H9 (cell line): ENCODE measurements around the gene TPP1. TPM values are rescaled to one million over a fixed set of nuclear protein-coding genes. Genes with fewer than 3 reads are reported as not detected.

Source experiments
- DNase-seq: peaks from one replicate; pipeline ENCODE4 v3.0.0-alpha.2; 2017
- H2AFZ ChIP-seq: one replicate; pipeline ENCODE4 v1.6.1; 2013; ENCODE audit warnings: mild to moderate bottlenecking, low read length, control low read depth, moderate library complexity
- H2AK5ac ChIP-seq: 2 replicates; pipeline ENCODE4 v1.6.1; 2013; ENCODE audit warnings: low read length, control low read depth, mixed read lengths; ENCODE audit not compliant: insufficient read length
- H2BK120ac ChIP-seq: one replicate; pipeline ENCODE4 v1.6.1; 2013; ENCODE audit warnings: low read depth, mild to moderate bottlenecking, low read length, control low read depth, inconsistent platforms; ENCODE audit not compliant: poor library complexity, severe bottlenecking
- H2BK12ac ChIP-seq: 2 replicates; pipeline ENCODE4 v1.6.1; 2013; ENCODE audit warnings: low read length, control low read depth, mixed read lengths, low read depth; ENCODE audit not compliant: insufficient read length
- H2BK15ac ChIP-seq: 2 replicates; pipeline ENCODE4 v1.6.1; 2013; ENCODE audit warnings: low read depth, low read length, control low read depth
- H2BK20ac ChIP-seq: one replicate; pipeline ENCODE4 v1.6.1; 2013; ENCODE audit warnings: low read depth, mild to moderate bottlenecking, low read length, control low read depth, inconsistent platforms; ENCODE audit not compliant: poor library complexity, severe bottlenecking
- H2BK5ac ChIP-seq: 2 replicates; pipeline ENCODE4 v1.6.1; 2013; ENCODE audit warnings: low read length, control low read depth, mixed read lengths; ENCODE audit not compliant: insufficient read length
- H3K14ac ChIP-seq: 2 replicates; pipeline ENCODE4 v1.6.1; 2013; ENCODE audit warnings: low read length, control low read depth; ENCODE audit not compliant: insufficient read depth
- H3K18ac ChIP-seq: 2 replicates; pipeline ENCODE4 v1.6.1; 2013; ENCODE audit warnings: low read depth, mild to moderate bottlenecking, mixed read lengths, low read length, control low read depth; ENCODE audit not compliant: insufficient read length
- H3K23ac ChIP-seq: 2 replicates; pipeline ENCODE4 v1.6.1; 2013; ENCODE audit warnings: low read length, control low read depth, mixed read lengths, low read depth; ENCODE audit not compliant: insufficient read length
- H3K23me2 ChIP-seq: 2 replicates; pipeline ENCODE4 v1.6.1; 2013; ENCODE audit warnings: low read depth, mild to moderate bottlenecking, mixed read lengths, low read length, control low read depth; ENCODE audit not compliant: insufficient read length, poor library complexity, severe bottlenecking
- H3K27ac ChIP-seq: 2 replicates; pipeline ENCODE4 v1.5.1; 2013; ENCODE audit warnings: low read length, control low read depth, mixed read lengths, low read depth; ENCODE audit not compliant: insufficient read length
- H3K27me3 ChIP-seq: 2 replicates; pipeline ENCODE4 v1.6.1; 2013; ENCODE audit warnings: low read length, control low read depth, inconsistent platforms; ENCODE audit not compliant: insufficient read depth
- H3K4ac ChIP-seq: 2 replicates; pipeline ENCODE4 v1.6.1; 2013; ENCODE audit warnings: low read depth, mild to moderate bottlenecking, control low read depth, inconsistent platforms, low read length, moderate library complexity
- H3K4me1 ChIP-seq: 2 replicates; pipeline ENCODE4 v1.6.1; 2013; ENCODE audit warnings: low read length, control low read depth, inconsistent platforms; ENCODE audit not compliant: insufficient read depth
- H3K4me2 ChIP-seq: 2 replicates; pipeline ENCODE4 v1.6.1; 2013; ENCODE audit warnings: low read length, control low read depth, mixed read lengths; ENCODE audit not compliant: insufficient read length, insufficient read depth
- H3K56ac ChIP-seq: 2 replicates; pipeline ENCODE4 v1.6.1; 2013; ENCODE audit warnings: low read depth, mild to moderate bottlenecking, mixed read lengths, low read length, control low read depth; ENCODE audit not compliant: insufficient read length
- H3K79me1 ChIP-seq: 2 replicates; pipeline ENCODE4 v1.6.1; 2013; ENCODE audit warnings: low read depth, mild to moderate bottlenecking, moderate library complexity, low read length, control low read depth, inconsistent platforms; ENCODE audit not compliant: insufficient read depth, poor library complexity, severe bottlenecking
- H3K79me2 ChIP-seq: 2 replicates; pipeline ENCODE4 v1.6.1; 2013; ENCODE audit warnings: low read length, control low read depth, inconsistent platforms; ENCODE audit not compliant: insufficient read depth
- H3K9ac ChIP-seq: 2 replicates; pipeline ENCODE4 v1.6.1; 2013; ENCODE audit warnings: low read length, control low read depth, mixed read lengths; ENCODE audit not compliant: insufficient read length; ENCODE audit errors: extremely low read depth
- H3K9me3 ChIP-seq: one replicate; pipeline ENCODE4 v1.6.1; 2013; ENCODE audit warnings: low read depth, low read length, inconsistent platforms; ENCODE audit not compliant: control insufficient read depth
- H3T11ph ChIP-seq: one replicate; pipeline ENCODE4 v1.6.1; 2013; ENCODE audit warnings: mild to moderate bottlenecking, low read length, control low read depth, inconsistent platforms
- H4K20me1 ChIP-seq: one replicate; pipeline ENCODE4 v1.6.1; 2013; ENCODE audit not compliant: control insufficient read depth, insufficient read length, insufficient read depth
- H4K5ac ChIP-seq: 2 replicates; pipeline ENCODE4 v1.6.1; 2013; ENCODE audit warnings: low read depth, mild to moderate bottlenecking, mixed read lengths, low read length, control low read depth; ENCODE audit not compliant: insufficient read length
- H4K8ac ChIP-seq: replicated peaks from 2 replicates; pipeline ENCODE4 v1.6.1; 2013; ENCODE audit warnings: low read length, control low read depth, mixed read lengths, low read depth; ENCODE audit not compliant: insufficient read length
- H4K91ac ChIP-seq: 2 replicates; pipeline ENCODE4 v1.6.1; 2013; ENCODE audit warnings: low read depth, mild to moderate bottlenecking, moderate library complexity, mixed read lengths, low read length, control low read depth; ENCODE audit not compliant: insufficient read length
- H3K27ac Mint-ChIP-seq, 3 experiments: 2 replicates in 2 of 3; 3 replicates in 1 of 3; pipeline ENCODE4 v1.8.0; 2020 to 2021; ENCODE audit warnings: mixed read lengths in 3 of 3, mild to moderate bottlenecking in 1 of 3, moderate library complexity in 1 of 3
- H3K27me3 Mint-ChIP-seq: 2 replicates; pipeline ENCODE4 v1.8.0; 2021; ENCODE audit warnings: low read depth, mild to moderate bottlenecking, moderate library complexity, mixed read lengths
- H3K36me3 Mint-ChIP-seq, 3 experiments: 2 replicates in 2 of 3; 3 replicates in 1 of 3; pipeline ENCODE4 v1.8.0; 2020 to 2021; ENCODE audit warnings: low read depth in 3 of 3, mixed read lengths in 3 of 3; ENCODE audit not compliant: insufficient read depth in 1 of 3
- H3K4me1 Mint-ChIP-seq, 2 experiments: 2 replicates each; pipeline ENCODE4 v1.8.0; 2020; ENCODE audit warnings: mixed read lengths in 2 of 2
- H3K4me3 Mint-ChIP-seq, 2 experiments: 2 replicates in 1 of 2; 3 replicates in 1 of 2; pipeline ENCODE4 v1.8.0; 2020 to 2021; ENCODE audit warnings: mild to moderate bottlenecking in 2 of 2, mixed read lengths in 2 of 2, moderate library complexity in 1 of 2
- H3K9me3 Mint-ChIP-seq, 2 experiments: 2 replicates in 1 of 2; 3 replicates in 1 of 2; pipeline ENCODE4 v1.8.0; 2020; ENCODE audit warnings: mild to moderate bottlenecking in 2 of 2, mixed read lengths in 2 of 2, moderate library complexity in 1 of 2
- WGBS: extraction: QIAGEN DNeasy Blood & Tissue Kit; methylation state at CpG from one replicate; pipeline ENCODE4 v1.1.7; 2013; ENCODE audit warnings: missing lambda C conversion rate, low lambda C conversion rate, mixed read lengths; ENCODE audit not compliant: insufficient read length; ENCODE audit errors: extremely low coverage; 5-methylcytosine and 5-hydroxymethylcytosine counted together
- total RNA-seq: library from RNA; stranded (reverse); gene quantifications from 2 replicates; pipeline ENCODE4 v1.2.1, GENCODE V29; 2021
- TF ChIP-seq, protein P1 (sequence below): fragments of 200-600 bp; sonication (generic); conservative IDR thresholded peaks from 3 replicates; pipeline ENCODE4 v1.8.0; 2021; ENCODE audit warnings: antibody characterized with exemption, mild to moderate bottlenecking

TPP1 gene
- total RNA-seq, 1 experiment from 2014 or later, result 37.2 TPM

DNA sequence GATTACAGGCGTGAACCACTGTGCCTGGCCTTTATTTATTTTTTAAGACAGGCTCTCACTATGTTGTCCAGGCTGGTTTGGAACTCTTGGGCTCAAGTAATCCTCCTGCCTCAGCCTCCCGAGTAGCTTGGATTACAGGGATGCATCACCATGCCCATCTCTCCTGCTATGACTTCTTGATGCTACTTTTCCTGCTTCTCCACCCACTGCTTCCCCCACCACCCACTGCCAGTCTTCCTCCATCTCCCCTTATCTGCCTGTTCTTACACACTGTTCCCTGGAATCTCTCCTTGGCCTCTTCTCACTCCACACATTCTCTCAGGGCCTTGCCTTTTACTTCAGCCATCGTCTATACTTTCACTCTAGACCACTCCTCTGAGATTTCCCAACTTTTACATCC lies 17.3 kb upstream of the TPP1 start:
- Mint-ChIP-seq H3K9me3 (no peaks in the 10 kb centered on the region), H3K4me3 (no peak overlapping the region)
- H3K27ac ChIP-seq, result no peak overlapping the region

More for the DNA sequence above, 17.3 kb upstream of the TPP1 start:
- no peak overlapping the region for H3K4ac ChIP-seq
- no CpG with 5 or more reads among the region's 3 CpGs for WGBS
- no peak overlapping the region for H4K8ac ChIP-seq
- H2BK120ac ChIP-seq, result no peak overlapping the region
- H4K5ac ChIP-seq, result no peak overlapping the region
- H3K56ac ChIP-seq, result no peak overlapping the region
- no peaks in the 10 kb centered on the region for H3K23me2 ChIP-seq
- Mint-ChIP-seq H3K4me1 (no peaks in the 10 kb centered on the region), H3K36me3 (peaks cover 0 to 5% (median 4%) of the 10 kb centered on the region in 3 experiments; a peak in 5 of 7 replicates), H3K27ac (no peak overlapping the region), H3K27me3 (peaks cover 16% of the 10 kb centered on the region)
- no peak overlapping the region for H2AK5ac ChIP-seq
- no peak overlapping the region for H2AFZ ChIP-seq
- H2BK20ac ChIP-seq, result no peak overlapping the region
- no peaks in the 10 kb centered on the region for H3K4me1 ChIP-seq
- no peaks in the 10 kb centered on the region; the same call in 1 of the 2 replicates for H3K27me3 ChIP-seq
- no peaks in the 10 kb centered on the region for H3K9me3 ChIP-seq
- DNase-seq, result no peak
- no peak overlapping the region for H2BK12ac ChIP-seq
- no peaks in the 10 kb centered on the region for H3K79me2 ChIP-seq
- H3K4me2 ChIP-seq, result no peak overlapping the region
- no peak overlapping the region for H3T11ph ChIP-seq
- H3K9ac ChIP-seq, result no peak overlapping the region
- H4K20me1 ChIP-seq, result no peaks in the 10 kb centered on the region
- H2BK5ac ChIP-seq, result no peak overlapping the region
- TF ChIP-seq, protein P1, sequence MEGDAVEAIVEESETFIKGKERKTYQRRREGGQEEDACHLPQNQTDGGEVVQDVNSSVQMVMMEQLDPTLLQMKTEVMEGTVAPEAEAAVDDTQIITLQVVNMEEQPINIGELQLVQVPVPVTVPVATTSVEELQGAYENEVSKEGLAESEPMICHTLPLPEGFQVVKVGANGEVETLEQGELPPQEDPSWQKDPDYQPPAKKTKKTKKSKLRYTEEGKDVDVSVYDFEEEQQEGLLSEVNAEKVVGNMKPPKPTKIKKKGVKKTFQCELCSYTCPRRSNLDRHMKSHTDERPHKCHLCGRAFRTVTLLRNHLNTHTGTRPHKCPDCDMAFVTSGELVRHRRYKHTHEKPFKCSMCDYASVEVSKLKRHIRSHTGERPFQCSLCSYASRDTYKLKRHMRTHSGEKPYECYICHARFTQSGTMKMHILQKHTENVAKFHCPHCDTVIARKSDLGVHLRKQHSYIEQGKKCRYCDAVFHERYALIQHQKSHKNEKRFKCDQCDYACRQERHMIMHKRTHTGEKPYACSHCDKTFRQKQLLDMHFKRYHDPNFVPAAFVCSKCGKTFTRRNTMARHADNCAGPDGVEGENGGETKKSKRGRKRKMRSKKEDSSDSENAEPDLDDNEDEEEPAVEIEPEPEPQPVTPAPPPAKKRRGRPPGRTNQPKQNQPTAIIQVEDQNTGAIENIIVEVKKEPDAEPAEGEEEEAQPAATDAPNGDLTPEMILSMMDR, result no peak
- no peak overlapping the region for H4K91ac ChIP-seq
- H2BK15ac ChIP-seq, result no peak overlapping the region
- no peaks in the 10 kb centered on the region for H3K79me1 ChIP-seq
- H3K23ac ChIP-seq, result no peak overlapping the region
- no peak overlapping the region for H3K18ac ChIP-seq
- no peak overlapping the region for H3K14ac ChIP-seq
